ENCODE results near the gene FAM20C. TPM values are rescaled to one million over a fixed set of nuclear protein-coding genes. Genes with fewer than 3 reads are reported as not detected.
"Not testable (repeated sequence)": the region's sequence is repeated elsewhere in the genome, so short reads cannot be mapped to it uniquely, and the experiment has no call there.

Gene FAM20C
- total RNA-seq, 1 donor from 2014 or later = 22.1 TPM

DNA sequence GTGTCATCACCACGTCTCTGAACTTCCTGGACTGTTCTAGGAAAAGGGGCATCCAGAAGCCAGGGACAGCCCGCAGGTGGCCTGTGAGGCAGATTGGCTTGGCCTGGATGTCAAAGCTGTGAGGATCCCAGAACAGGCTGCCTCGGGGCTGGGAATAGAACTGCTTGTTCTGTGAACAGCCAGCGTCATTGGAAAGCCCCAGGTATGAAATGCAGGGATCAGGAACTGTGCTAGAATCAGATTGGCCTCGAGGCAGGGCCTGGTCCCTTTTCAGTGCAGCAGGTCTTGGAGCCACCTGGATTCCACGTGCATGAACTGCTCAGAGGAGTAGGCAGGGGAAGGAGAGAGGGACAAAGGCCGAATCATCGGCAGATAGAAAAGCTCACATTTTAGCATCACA, 44.6 kb downstream of the FAM20C start:
- no peak for DNase-seq (ENCODE audit: extremely low spot score in 2 of 2)
- H3K4me3 ChIP-seq = no peak overlapping the region

DNA sequence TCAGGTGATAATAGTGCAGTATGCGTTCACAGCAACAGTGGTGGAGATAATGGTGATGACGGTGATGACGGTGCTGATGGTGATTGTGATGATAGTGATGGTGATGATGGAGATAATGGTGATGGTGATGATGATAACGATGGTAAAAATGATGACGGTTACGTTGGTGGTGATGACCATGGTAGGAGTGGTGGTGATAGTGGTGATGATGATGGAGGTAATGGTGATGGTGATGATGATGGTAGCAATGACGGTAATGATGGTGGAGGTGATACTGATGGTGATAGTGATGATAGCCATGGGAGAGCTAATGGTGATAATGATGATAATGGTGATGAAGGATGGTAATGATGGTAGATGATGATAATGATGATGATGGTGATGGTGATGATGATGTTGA, 45.0 kb downstream of the FAM20C start:
- DNase-seq (ENCODE audit: extremely low spot score in 2 of 2) = no peak
- H3K27me3 ChIP-seq = no peaks in the 10 kb centered on the region
- H3K36me3 ChIP-seq = no peaks in the 10 kb centered on the region
- no peaks in the 10 kb centered on the region for H3K9me3 ChIP-seq
- H3K4me3 ChIP-seq = no peak overlapping the region
- no peak overlapping the region for H3K27ac ChIP-seq
- TF ChIP-seq, protein P1, sequence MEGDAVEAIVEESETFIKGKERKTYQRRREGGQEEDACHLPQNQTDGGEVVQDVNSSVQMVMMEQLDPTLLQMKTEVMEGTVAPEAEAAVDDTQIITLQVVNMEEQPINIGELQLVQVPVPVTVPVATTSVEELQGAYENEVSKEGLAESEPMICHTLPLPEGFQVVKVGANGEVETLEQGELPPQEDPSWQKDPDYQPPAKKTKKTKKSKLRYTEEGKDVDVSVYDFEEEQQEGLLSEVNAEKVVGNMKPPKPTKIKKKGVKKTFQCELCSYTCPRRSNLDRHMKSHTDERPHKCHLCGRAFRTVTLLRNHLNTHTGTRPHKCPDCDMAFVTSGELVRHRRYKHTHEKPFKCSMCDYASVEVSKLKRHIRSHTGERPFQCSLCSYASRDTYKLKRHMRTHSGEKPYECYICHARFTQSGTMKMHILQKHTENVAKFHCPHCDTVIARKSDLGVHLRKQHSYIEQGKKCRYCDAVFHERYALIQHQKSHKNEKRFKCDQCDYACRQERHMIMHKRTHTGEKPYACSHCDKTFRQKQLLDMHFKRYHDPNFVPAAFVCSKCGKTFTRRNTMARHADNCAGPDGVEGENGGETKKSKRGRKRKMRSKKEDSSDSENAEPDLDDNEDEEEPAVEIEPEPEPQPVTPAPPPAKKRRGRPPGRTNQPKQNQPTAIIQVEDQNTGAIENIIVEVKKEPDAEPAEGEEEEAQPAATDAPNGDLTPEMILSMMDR (IDR thresholded peaks at IDR 0.05) = no peak
- TF ChIP-seq POLR2AphosphoS5 (IDR thresholded peaks at IDR 0.05; ENCODE audit: insufficient read depth in 1 of 2, low read depth in 1 of 2) (no peak), POLR2A (IDR thresholded peaks at IDR 0.05) (no peak)
- intact Hi-C loops (cut with DNase I) = loop anchor here (5.0 kb wide), 1 partner anchor 45 kb away; the partner anchor contains the start of gene FAM20C
- H3K4me1 ChIP-seq = peaks cover 37% of the 10 kb centered on the region

More for the DNA sequence above, 44.6 kb downstream of the FAM20C start:
- TF ChIP-seq POLR2AphosphoS5 (IDR thresholded peaks at IDR 0.05; ENCODE audit: insufficient read depth in 1 of 2, low read depth in 1 of 2) (no peak), POLR2A (IDR thresholded peaks at IDR 0.05) (no peak)
- TF ChIP-seq, protein P1 (IDR thresholded peaks at IDR 0.05) = no peak
- peaks cover 41% of the 10 kb centered on the region for H3K4me1 ChIP-seq
- H3K27ac ChIP-seq = no peak overlapping the region
- no peaks in the 10 kb centered on the region for H3K9me3 ChIP-seq
- no peaks in the 10 kb centered on the region for H3K36me3 ChIP-seq
- intact Hi-C loops (cut with DNase I) = loop anchor here (5.0 kb wide), 1 partner anchor 45 kb away; the partner anchor contains the start of gene FAM20C
- H3K27me3 ChIP-seq = no peaks in the 10 kb centered on the region

DNA sequence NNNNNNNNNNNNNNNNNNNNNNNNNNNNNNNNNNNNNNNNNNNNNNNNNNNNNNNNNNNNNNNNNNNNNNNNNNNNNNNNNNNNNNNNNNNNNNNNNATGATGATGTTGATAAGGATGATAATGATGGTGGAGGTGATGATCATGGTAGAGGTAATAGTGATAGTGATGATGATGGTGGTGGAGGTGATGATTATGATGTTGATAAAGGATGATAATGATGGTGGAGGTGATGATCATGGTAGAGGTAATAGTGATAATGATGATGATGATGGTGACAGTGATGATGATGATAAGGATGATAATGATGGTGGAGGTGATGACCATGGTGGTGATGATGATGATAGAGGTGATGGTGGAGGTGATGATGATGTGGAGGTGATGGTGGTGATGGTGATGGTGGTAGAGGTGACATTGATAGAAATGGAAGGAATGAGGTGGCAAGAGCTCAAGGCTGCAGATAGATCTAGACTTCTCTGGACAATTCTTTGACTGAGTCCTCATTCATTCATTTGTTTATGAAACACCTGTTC, 47.8 kb downstream of the FAM20C start:
- no peaks in the 10 kb centered on the region for H3K36me3 ChIP-seq
- intact Hi-C loops (cut with DNase I) = no loop called here
- H3K4me3 ChIP-seq = no peak overlapping the region
- no peak overlapping the region for H3K27ac ChIP-seq
- no peak for DNase-seq (ENCODE audit: extremely low spot score in 2 of 2)
- no peaks in the 10 kb centered on the region for H3K27me3 ChIP-seq
- peaks cover 9% of the 10 kb centered on the region for H3K4me1 ChIP-seq
- H3K9me3 ChIP-seq = no peaks in the 10 kb centered on the region
- no peak for TF ChIP-seq POLR2AphosphoS5 (IDR thresholded peaks at IDR 0.05; ENCODE audit: insufficient read depth in 1 of 2, low read depth in 1 of 2)
- no peak for TF ChIP-seq POLR2A (IDR thresholded peaks at IDR 0.05)
- TF ChIP-seq, protein P1 (IDR thresholded peaks at IDR 0.05) = no peak

DNA sequence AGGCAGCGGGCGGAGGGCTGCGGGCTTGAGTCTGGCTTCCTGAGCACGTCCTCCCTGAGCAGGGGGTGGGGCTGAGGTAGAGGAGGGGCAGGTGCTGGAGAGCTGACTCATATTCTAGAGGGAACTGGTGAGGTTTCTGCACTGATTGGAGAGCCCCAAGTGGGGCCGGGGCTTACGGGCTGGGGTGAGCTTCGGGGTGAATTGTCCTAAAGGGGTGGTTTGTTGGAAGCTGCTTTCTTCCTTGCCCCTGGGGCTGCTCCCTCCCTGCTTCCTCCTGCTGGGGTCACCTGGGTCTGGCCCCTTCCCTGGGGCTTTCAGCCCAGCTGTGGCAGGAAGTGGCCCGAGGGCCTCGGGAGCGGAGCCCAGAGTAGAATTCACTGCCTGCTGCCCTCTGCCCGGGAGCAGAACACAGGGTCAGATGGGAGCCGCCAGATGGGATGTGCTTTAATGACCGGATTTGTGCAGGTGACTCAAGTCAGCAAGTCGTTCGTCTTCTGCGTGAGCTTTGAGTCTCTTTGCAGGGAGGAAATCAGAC, 48.6 kb downstream of the FAM20C start:
- Histone ChIP-seq H3K9me3 (no peaks in the 10 kb centered on the region), H3K4me3 (no peak overlapping the region), H3K4me1 (peaks cover 2% of the 10 kb centered on the region), H3K27me3 (no peaks in the 10 kb centered on the region), H3K27ac (no peak overlapping the region), H3K36me3 (no peaks in the 10 kb centered on the region)
- intact Hi-C loops (cut with DNase I) = no loop called here
- no peak for TF ChIP-seq POLR2AphosphoS5 (IDR thresholded peaks at IDR 0.05; ENCODE audit: insufficient read depth in 1 of 2, low read depth in 1 of 2)
- TF ChIP-seq, protein P1 (IDR thresholded peaks at IDR 0.05) = no peak
- TF ChIP-seq POLR2A (IDR thresholded peaks at IDR 0.05) = no peak
- DNase-seq (ENCODE audit: extremely low spot score in 2 of 2) = no peak

DNA sequence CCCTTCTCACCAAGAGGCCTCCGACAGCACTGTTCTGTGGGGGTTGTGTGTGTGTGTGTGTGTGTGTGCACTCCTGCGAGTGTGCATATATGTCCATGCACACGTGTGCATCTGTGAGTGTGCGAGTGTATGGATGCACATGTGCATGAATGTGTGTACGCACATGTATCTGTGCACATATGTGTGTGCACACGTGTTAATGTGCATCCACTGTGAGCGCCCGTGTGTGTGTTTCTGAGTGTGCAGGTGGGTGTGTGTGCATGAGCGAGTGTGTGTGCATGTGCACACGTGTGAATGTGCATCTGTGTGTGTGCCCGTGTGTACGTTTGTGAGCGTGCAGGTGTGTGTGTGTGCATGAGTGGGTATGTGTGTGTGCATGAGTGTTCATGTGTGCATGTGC, 49.1 kb downstream of the FAM20C start:
- Histone ChIP-seq H3K9me3 (no peaks in the 10 kb centered on the region), H3K4me3 (no peak overlapping the region), H3K27me3 (no peaks in the 10 kb centered on the region), H3K27ac (no peak overlapping the region), H3K36me3 (no peaks in the 10 kb centered on the region), H3K4me1 (no peaks in the 10 kb centered on the region)
- TF ChIP-seq, protein P1 (IDR thresholded peaks at IDR 0.05) = no peak
- TF ChIP-seq POLR2AphosphoS5 (IDR thresholded peaks at IDR 0.05; ENCODE audit: insufficient read depth in 1 of 2, low read depth in 1 of 2) (no peak), POLR2A (IDR thresholded peaks at IDR 0.05) (no peak)
- DNase-seq (ENCODE audit: extremely low spot score in 2 of 2) = no peak
- intact Hi-C loops (cut with DNase I) = no loop called here

DNA sequence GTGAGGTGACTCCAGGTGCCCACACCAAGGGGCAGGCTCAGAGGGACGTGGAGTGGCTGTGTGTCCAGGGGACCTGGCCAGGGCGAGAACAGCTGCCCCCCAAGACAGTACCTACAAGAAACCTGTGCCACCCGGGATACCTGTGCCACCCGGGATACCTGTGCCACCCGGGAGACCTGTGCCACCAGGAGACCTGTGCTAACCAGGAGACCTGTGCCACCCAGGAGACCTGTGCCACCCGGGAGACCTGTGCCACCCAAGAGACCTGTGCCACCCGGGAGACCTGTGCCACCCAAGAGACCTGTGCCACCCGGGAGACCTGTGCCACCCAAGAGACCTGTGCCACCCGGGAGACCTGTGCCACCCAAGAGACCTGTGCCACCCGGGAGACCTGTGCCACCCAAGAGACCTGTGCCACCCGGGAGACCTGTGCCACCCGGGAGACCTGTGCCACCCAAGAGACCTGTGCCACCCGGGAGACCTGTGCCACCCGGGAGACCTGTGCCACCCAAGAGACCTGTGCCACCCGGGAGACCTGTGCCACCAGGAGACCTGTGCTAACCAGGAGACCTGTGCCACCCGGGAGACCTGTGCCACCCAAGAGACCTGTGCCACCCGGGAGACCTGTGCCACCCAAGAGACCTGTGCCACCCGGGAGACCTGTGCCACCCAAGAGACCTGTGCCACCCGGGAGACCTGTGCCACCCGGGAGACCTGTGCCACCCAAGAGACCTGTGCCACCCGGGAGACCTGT, 50.6 kb downstream of the FAM20C start:
- H3K27me3 ChIP-seq; H3K4me3 ChIP-seq; H3K27ac ChIP-seq; H3K4me1 ChIP-seq; H3K36me3 ChIP-seq; intact Hi-C loops (cut with DNase I); DNase-seq (ENCODE audit: extremely low spot score in 2 of 2); H3K9me3 ChIP-seq: not testable (repeated sequence)

DNA sequence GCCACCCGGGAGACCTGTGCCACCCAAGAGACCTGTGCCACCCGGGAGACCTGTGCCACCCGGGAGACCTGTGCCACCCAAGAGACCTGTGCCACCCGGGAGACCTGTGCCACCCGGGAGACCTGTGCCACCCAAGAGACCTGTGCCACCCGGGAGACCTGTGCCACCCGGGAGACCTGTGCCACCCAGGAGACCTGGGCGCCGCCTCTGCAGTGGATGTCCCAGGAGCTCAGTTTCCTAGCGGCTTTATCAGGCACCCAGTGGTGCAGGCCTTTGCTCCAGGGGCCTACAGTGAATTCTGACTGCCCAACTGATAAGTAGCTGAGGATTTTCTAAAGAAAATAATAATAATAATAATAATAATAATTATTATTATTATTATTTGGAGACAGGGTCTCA, 51.2 kb downstream of the FAM20C start:
- H3K9me3 ChIP-seq; H3K4me1 ChIP-seq; intact Hi-C loops (cut with DNase I); H3K27ac ChIP-seq; H3K4me3 ChIP-seq; H3K36me3 ChIP-seq; DNase-seq (ENCODE audit: extremely low spot score in 2 of 2); H3K27me3 ChIP-seq: not testable (repeated sequence)
